BLaER1 treated with 17β-estradiol and CSF1 and Interleukin-3, amounts not matched to agents 10 nM and 100 nM (cell line): ENCODE data around the gene ZBTB42.

Experiments used
- H3K27ac ChIP-seq, 11 experiments: shearing (Covaris generic); formaldehyde crosslinking; 2 replicates each; pipeline ENCODE4 v1.8.1; 2022
- H3K27me3 ChIP-seq, 11 experiments: shearing (Covaris generic); formaldehyde crosslinking; 2 replicates each; pipeline ENCODE4 v1.8.1; 2022
- H3K36me3 ChIP-seq, 11 experiments: shearing (Covaris generic); formaldehyde crosslinking; 2 replicates each; pipeline ENCODE4 v1.8.1; 2022
- H3K4me1 ChIP-seq, 10 experiments: shearing (Covaris generic); formaldehyde crosslinking; 2 replicates each; pipeline ENCODE4 v1.8.1; 2022
- H3K4me2 ChIP-seq, 11 experiments: shearing (Covaris generic); formaldehyde crosslinking; 2 replicates each; pipeline ENCODE4 v1.8.1; 2022
- H3K4me3 ChIP-seq, 10 experiments: shearing (Covaris generic); formaldehyde crosslinking; 2 replicates each; pipeline ENCODE4 v1.8.1; 2022
- H3K9ac ChIP-seq, 11 experiments: shearing (Covaris generic); formaldehyde crosslinking; 2 replicates each; pipeline ENCODE4 v1.8.1; 2022
- H3K9me3 ChIP-seq, 11 experiments: shearing (Covaris generic); formaldehyde crosslinking; replicated peaks in 1 of 11; 2 replicates each; pipeline ENCODE4 v1.8.1; 2022
- H4K20me1 ChIP-seq, 11 experiments: shearing (Covaris generic); formaldehyde crosslinking; 2 replicates each; pipeline ENCODE4 v1.8.1; 2022
- Cebpa-rat ChIP-seq, 11 experiments: shearing (Covaris generic); IDR thresholded peaks; 2 replicates each; pipeline ENCODE4 v1.8.1; 2022

ZBTB42 gene

GRCh38 chr14:104793703-104793959, 7.3 kb upstream of the ZBTB42 start:
- Histone ChIP-seq H3K9ac (peak overlapping the region; percentile 93 to 99 (median 98)), H4K20me1 (peaks cover 46 to 69% (median 65%) of the 10 kb centered on the region in 11 experiments), H3K9me3 (no peaks in the 10 kb centered on the region), H3K4me2 (peak overlapping the region; percentile 93 to 100 (median 97)), H3K27me3 (peaks cover 0 to 23% (median 18%) of the 10 kb centered on the region in 11 experiments; a peak in 14 of 22 replicates), H3K4me3 (peak overlapping the region; percentile 89 to 100 (median 97)), H3K27ac (peak overlapping the region in 9 of 11 experiments; percentile 88 to 96 (median 93); a peak in 13 of 22 replicates), H3K4me1 (peaks cover 76 to 87% (median 83%) of the 10 kb centered on the region in 10 experiments), H3K36me3 (peaks cover 35 to 52% (median 43%) of the 10 kb centered on the region in 11 experiments)
- no peak for TF ChIP-seq Cebpa-rat (IDR thresholded peaks at IDR 0.05)

- Histone ChIP-seq H3K27ac (peak overlapping the region; percentile 85 to 96 (median 93); a peak in 21 of 22 replicates), H4K20me1 (peaks cover 46 to 64% (median 60%) of the 10 kb centered on the region in 11 experiments), H3K9ac (peak overlapping the region; percentile 93 to 99 (median 98)), H3K9me3 (no peaks in the 10 kb centered on the region), H3K4me2 (peak overlapping the region; percentile 93 to 100 (median 97)), H3K4me3 (peak overlapping the region; percentile 89 to 100 (median 97)), H3K36me3 (peaks cover 31 to 47% (median 38%) of the 10 kb centered on the region in 11 experiments), H3K27me3 (peaks cover 0 to 28% (median 22%) of the 10 kb centered on the region in 11 experiments; a peak in 14 of 22 replicates), H3K4me1 (peaks cover 71 to 85% (median 80%) of the 10 kb centered on the region in 10 experiments)
- TF ChIP-seq Cebpa-rat (IDR thresholded peaks at IDR 0.05), result no peak
These were observed 6.8 kb upstream of the ZBTB42 start for GRCh38 chr14:104794099-104794498.

- peak overlapping the region; percentile 93 to 100 (median 97) for H3K4me2 ChIP-seq
- H3K9ac ChIP-seq, result peak overlapping the region; percentile 93 to 99 (median 98)
- peaks cover 42 to 59% (median 55%) of the 10 kb centered on the region in 11 experiments for H4K20me1 ChIP-seq
- peaks cover 70 to 85% (median 81%) of the 10 kb centered on the region in 10 experiments for H3K4me1 ChIP-seq
- no peak for TF ChIP-seq Cebpa-rat (IDR thresholded peaks at IDR 0.05)
- H3K4me3 ChIP-seq, result peak overlapping the region; percentile 89 to 100 (median 97)
- peaks cover 26 to 42% (median 33%) of the 10 kb centered on the region in 11 experiments for H3K36me3 ChIP-seq
- H3K27ac ChIP-seq, result peak overlapping the region; percentile 85 to 96 (median 93)
- peaks cover 0 to 31% (median 22%) of the 10 kb centered on the region in 11 experiments; a peak in 14 of 22 replicates for H3K27me3 ChIP-seq
- H3K9me3 ChIP-seq, result no peaks in the 10 kb centered on the region
These were observed 6.3 kb upstream of the ZBTB42 start for GRCh38 chr14:104794631-104794992.

- Histone ChIP-seq H3K27ac (peak within 1 kb of the TSS; percentile 85 to 96 (median 93)), H3K36me3 (peaks cover 25 to 37% (median 28%) of the 10 kb centered on the region in 11 experiments), H3K27me3 (peaks cover 0 to 31% (median 22%) of the 10 kb centered on the region in 11 experiments; a peak in 14 of 22 replicates), H3K4me3 (peak within 1 kb of the TSS; percentile 89 to 100 (median 97)), H3K9me3 (no peaks in the 10 kb centered on the region), H3K9ac (peak within 1 kb of the TSS; percentile 93 to 99 (median 98)), H4K20me1 (peaks cover 41 to 53% (median 49%) of the 10 kb centered on the region in 11 experiments), H3K4me1 (peaks cover 68 to 88% (median 84%) of the 10 kb centered on the region in 10 experiments), H3K4me2 (peak within 1 kb of the TSS; percentile 93 to 100 (median 98))
- TF ChIP-seq Cebpa-rat (IDR thresholded peaks at IDR 0.05), result no peak
These were observed 5.7 kb upstream of the ZBTB42 start, which contains the start of gene AKT1 for GRCh38 chr14:104794993-104795780. Gene AKT1, minus strand, starts transcription at chr14:104795748. Its CDS starts 3,105 bp downstream, at chr14:104792643.

- Histone ChIP-seq H3K4me2 (peak overlapping the region; percentile 90 to 100 (median 95)), H3K9ac (peak overlapping the region; percentile 93 to 99 (median 98)), H3K27me3 (peaks cover 0 to 31% (median 22%) of the 10 kb centered on the region in 11 experiments; a peak in 14 of 22 replicates), H3K27ac (peak overlapping the region; percentile 55 to 96 (median 93)), H3K36me3 (peaks cover 16 to 28% (median 20%) of the 10 kb centered on the region in 11 experiments; a peak in 21 of 22 replicates), H4K20me1 (peaks cover 34 to 45% (median 41%) of the 10 kb centered on the region in 11 experiments), H3K4me1 (peaks cover 59 to 82% (median 78%) of the 10 kb centered on the region in 10 experiments), H3K4me3 (peak overlapping the region; percentile 89 to 100 (median 97)), H3K9me3 (no peaks in the 10 kb centered on the region)
- TF ChIP-seq Cebpa-rat (IDR thresholded peaks at IDR 0.05), result no peak
These were observed 4.9 kb upstream of the ZBTB42 start for GRCh38 chr14:104795781-104796686.

- H3K4me1 ChIP-seq, result peaks cover 59 to 82% (median 78%) of the 10 kb centered on the region in 10 experiments
- H3K4me3 ChIP-seq, result no peak overlapping the region
These were observed 4.2 kb upstream of the ZBTB42 start for GRCh38 chr14:104796687-104797081.

GRCh38 chr14:104797115-104798044, 3.5 kb upstream of the ZBTB42 start:
- peak overlapping the region in 1 of 11 experiments; percentile 28; a peak in 1 of 22 replicates for H3K27ac ChIP-seq
- peak overlapping the region; percentile 90 to 100 (median 95) for H3K4me2 ChIP-seq
- no peak overlapping the region for H3K4me3 ChIP-seq
- no peak for TF ChIP-seq Cebpa-rat (IDR thresholded peaks at IDR 0.05)
- peaks cover 0 to 31% (median 22%) of the 10 kb centered on the region in 11 experiments; a peak in 14 of 22 replicates for H3K27me3 ChIP-seq
- H3K36me3 ChIP-seq, result peaks cover 3 to 15% (median 6%) of the 10 kb centered on the region in 11 experiments; a peak in 15 of 22 replicates
- H3K9me3 ChIP-seq, result no peaks in the 10 kb centered on the region
- H4K20me1 ChIP-seq, result peaks cover 21 to 45% (median 40%) of the 10 kb centered on the region in 11 experiments
- H3K4me1 ChIP-seq, result peaks cover 59 to 82% (median 78%) of the 10 kb centered on the region in 10 experiments
- H3K9ac ChIP-seq, result peak overlapping the region in 9 of 11 experiments; percentile 11 to 62 (median 40); a peak in 12 of 22 replicates

More at GRCh38 chr14:104796687-104797081, 4.2 kb upstream of the ZBTB42 start:
- no peak overlapping the region for H3K27ac ChIP-seq
- peak overlapping the region; percentile 90 to 100 (median 95) for H3K4me2 ChIP-seq
- H4K20me1 ChIP-seq, result peaks cover 28 to 45% (median 41%) of the 10 kb centered on the region in 11 experiments
- peaks cover 10 to 22% (median 13%) of the 10 kb centered on the region in 11 experiments; a peak in 21 of 22 replicates for H3K36me3 ChIP-seq
- peak overlapping the region in 3 of 11 experiments; percentile 10 to 99 (median 98); a peak in 5 of 22 replicates for H3K9ac ChIP-seq
- TF ChIP-seq Cebpa-rat (IDR thresholded peaks at IDR 0.05), result no peak
- no peaks in the 10 kb centered on the region for H3K9me3 ChIP-seq
- H3K27me3 ChIP-seq, result peaks cover 0 to 31% (median 22%) of the 10 kb centered on the region in 11 experiments; a peak in 14 of 22 replicates
